ENCODE data around the gene STRBP.

The STRBP gene

GRCh38 chr9:123128591-123128990, 139.8 kb downstream of the STRBP start:
- 93 to 99% methylated on average over 1 to 3 of the region's 4 CpGs for WGBS, 2 experiments
- Histone ChIP-seq H3K27me3 (ENCODE audit: control insufficient read depth, insufficient read depth, low read length, poor library complexity, severe bottlenecking) (no peaks in the 10 kb centered on the region), H3K27ac (ENCODE audit: insufficient read depth, low read depth, low read length, poor library complexity, severe bottlenecking) (no peak overlapping the region), H3K9me3 (ENCODE audit: control insufficient read depth, low read length) (no peaks in the 10 kb centered on the region), H3K36me3 (ENCODE audit: control insufficient read depth, insufficient read depth, low read length) (peaks cover 9% of the 10 kb centered on the region), H3K4me1 (ENCODE audit: control insufficient read depth, insufficient read depth, low read length) (no peaks in the 10 kb centered on the region), H3K4me3 (ENCODE audit: insufficient read depth, low read depth, low read length) (no peak overlapping the region)

GRCh38 chr9:123127512-123128075, 140.8 kb downstream of the STRBP start:
- Histone ChIP-seq H3K36me3 (ENCODE audit: control insufficient read depth, insufficient read depth, low read length) (peaks cover 8% of the 10 kb centered on the region), H3K27me3 (ENCODE audit: control insufficient read depth, insufficient read depth, low read length, poor library complexity, severe bottlenecking) (no peaks in the 10 kb centered on the region), H3K4me1 (ENCODE audit: control insufficient read depth, insufficient read depth, low read length) (no peaks in the 10 kb centered on the region), H3K9me3 (ENCODE audit: control insufficient read depth, low read length) (no peaks in the 10 kb centered on the region), H3K4me3 (ENCODE audit: insufficient read depth, low read depth, low read length) (no peak overlapping the region), H3K27ac (ENCODE audit: insufficient read depth, low read depth, low read length, poor library complexity, severe bottlenecking) (no peak overlapping the region)
- 95 to 100% methylated on average over 1 to 3 of the region's 3 CpGs for WGBS, 2 experiments

- H3K9me3 ChIP-seq (ENCODE audit: control insufficient read depth, low read length): no peaks in the 10 kb centered on the region
- H3K27ac ChIP-seq (ENCODE audit: insufficient read depth, low read depth, low read length, poor library complexity, severe bottlenecking): no peak overlapping the region
- H3K4me1 ChIP-seq (ENCODE audit: control insufficient read depth, insufficient read depth, low read length): no peaks in the 10 kb centered on the region
- WGBS, 2 experiments: 95 to 97% methylated on average over 3 of the region's 3 CpGs
- no peak overlapping the region for H3K4me3 ChIP-seq (ENCODE audit: insufficient read depth, low read depth, low read length)
- H3K27me3 ChIP-seq (ENCODE audit: control insufficient read depth, insufficient read depth, low read length, poor library complexity, severe bottlenecking): no peaks in the 10 kb centered on the region
- no peaks in the 10 kb centered on the region for H3K36me3 ChIP-seq (ENCODE audit: control insufficient read depth, insufficient read depth, low read length)
Measured at GRCh38 chr9:123121457-123121856, 146.9 kb downstream of the STRBP start.

DNA sequence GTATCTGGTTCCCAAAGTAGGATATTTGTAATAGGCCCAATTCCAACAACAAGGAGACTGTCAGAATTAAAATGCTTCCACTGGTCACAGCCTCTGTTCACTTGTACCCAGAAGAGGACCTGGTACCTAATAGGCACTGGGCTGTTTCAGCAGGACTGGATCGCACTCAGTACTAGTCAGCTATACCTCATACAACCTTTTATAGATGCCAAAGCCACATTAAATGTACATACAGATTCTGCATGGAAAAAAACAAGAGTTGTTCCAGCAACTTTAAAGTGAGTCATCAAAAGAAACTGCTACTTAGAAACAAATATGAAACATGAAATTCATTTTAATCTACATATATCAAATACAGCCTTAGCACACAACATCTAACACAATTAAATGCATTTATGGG, 147.4 kb downstream of the STRBP start:
- H3K27ac ChIP-seq (ENCODE audit: insufficient read depth, low read depth, low read length, poor library complexity, severe bottlenecking): no peak overlapping the region
- no peaks in the 10 kb centered on the region for H3K36me3 ChIP-seq (ENCODE audit: control insufficient read depth, insufficient read depth, low read length)
- WGBS, 2 experiments: 97 to 100% methylated on average over 1 of the region's 1 CpG
- H3K27me3 ChIP-seq (ENCODE audit: control insufficient read depth, insufficient read depth, low read length, poor library complexity, severe bottlenecking): no peaks in the 10 kb centered on the region
- no peak overlapping the region for H3K4me3 ChIP-seq (ENCODE audit: insufficient read depth, low read depth, low read length)
- no peaks in the 10 kb centered on the region for H3K9me3 ChIP-seq (ENCODE audit: control insufficient read depth, low read length)
- no peaks in the 10 kb centered on the region for H3K4me1 ChIP-seq (ENCODE audit: control insufficient read depth, insufficient read depth, low read length)

DNA sequence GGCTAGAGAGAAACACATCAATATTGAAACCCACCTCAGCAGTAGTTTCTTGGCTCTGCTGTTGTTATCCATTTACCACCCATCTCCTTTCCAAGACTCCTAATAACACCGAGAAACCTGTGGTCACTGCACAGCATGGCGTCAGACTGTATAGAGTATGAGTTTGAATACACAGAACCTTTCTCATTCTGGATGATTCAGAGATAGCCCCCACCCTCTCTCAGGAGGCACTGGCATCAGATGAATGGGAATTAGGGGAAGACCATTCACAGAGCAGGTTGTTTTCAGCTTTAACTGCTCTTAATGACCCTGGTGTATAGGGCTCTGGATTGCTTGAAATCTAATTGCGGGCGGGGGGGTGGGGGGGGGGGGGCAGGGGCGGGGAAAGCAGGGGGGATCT, 148.3 kb downstream of the STRBP start:
- no peaks in the 10 kb centered on the region for H3K27me3 ChIP-seq (ENCODE audit: control insufficient read depth, insufficient read depth, low read length, poor library complexity, severe bottlenecking)
- no peaks in the 10 kb centered on the region for H3K36me3 ChIP-seq (ENCODE audit: control insufficient read depth, insufficient read depth, low read length)
- no peak overlapping the region for H3K4me3 ChIP-seq (ENCODE audit: insufficient read depth, low read depth, low read length)
- H3K9me3 ChIP-seq (ENCODE audit: control insufficient read depth, low read length): no peaks in the 10 kb centered on the region
- H3K27ac ChIP-seq (ENCODE audit: insufficient read depth, low read depth, low read length, poor library complexity, severe bottlenecking): no peak overlapping the region
- no peaks in the 10 kb centered on the region for H3K4me1 ChIP-seq (ENCODE audit: control insufficient read depth, insufficient read depth, low read length)
- 100% methylated on average over 2 of the region's 5 CpGs for WGBS, 2 experiments

- WGBS, 2 experiments: 92 to 94% methylated on average over 6 of the region's 7 CpGs
- H3K4me1 ChIP-seq (ENCODE audit: control insufficient read depth, insufficient read depth, low read length): no peaks in the 10 kb centered on the region
- no peak overlapping the region for H3K4me3 ChIP-seq (ENCODE audit: insufficient read depth, low read depth, low read length)
- H3K27ac ChIP-seq (ENCODE audit: insufficient read depth, low read depth, low read length, poor library complexity, severe bottlenecking): no peak overlapping the region
- H3K27me3 ChIP-seq (ENCODE audit: control insufficient read depth, insufficient read depth, low read length, poor library complexity, severe bottlenecking): no peaks in the 10 kb centered on the region
- H3K9me3 ChIP-seq (ENCODE audit: control insufficient read depth, low read length): no peaks in the 10 kb centered on the region
- H3K36me3 ChIP-seq (ENCODE audit: control insufficient read depth, insufficient read depth, low read length): no peaks in the 10 kb centered on the region
Measured at GRCh38 chr9:123119566-123119965, 148.8 kb downstream of the STRBP start.

DNA sequence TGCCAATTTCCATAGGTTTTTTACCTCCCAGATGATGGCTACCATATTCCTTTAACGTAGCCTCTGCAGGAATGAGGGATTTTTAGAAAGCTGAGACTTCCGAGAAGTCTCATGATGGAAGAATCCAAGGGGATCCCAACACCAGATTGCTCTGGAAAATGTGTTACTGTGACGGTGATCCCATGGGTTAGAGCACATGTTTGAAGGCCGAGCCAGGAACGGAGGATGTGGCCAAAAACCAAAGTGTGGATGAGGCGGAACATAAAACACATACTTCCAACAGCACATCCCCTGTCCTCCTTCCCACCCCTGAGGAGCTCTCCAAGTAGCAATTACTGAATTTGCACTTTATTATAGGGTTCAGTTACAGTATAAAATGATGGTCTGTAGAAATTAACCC, 152.3 kb downstream of the STRBP start:
- H3K9me3 ChIP-seq (ENCODE audit: control insufficient read depth, low read length): no peaks in the 10 kb centered on the region
- no peak overlapping the region for H3K4me3 ChIP-seq (ENCODE audit: insufficient read depth, low read depth, low read length)
- peaks cover 7% of the 10 kb centered on the region for H3K4me1 ChIP-seq (ENCODE audit: control insufficient read depth, insufficient read depth, low read length)
- no peaks in the 10 kb centered on the region for H3K27me3 ChIP-seq (ENCODE audit: control insufficient read depth, insufficient read depth, low read length, poor library complexity, severe bottlenecking)
- WGBS, 2 experiments: 94% methylated on average over 6 of the region's 6 CpGs
- H3K36me3 ChIP-seq (ENCODE audit: control insufficient read depth, insufficient read depth, low read length): no peaks in the 10 kb centered on the region
- H3K27ac ChIP-seq (ENCODE audit: insufficient read depth, low read depth, low read length, poor library complexity, severe bottlenecking): no peak overlapping the region

GRCh38 chr9:123115146-123115913, 153.1 kb downstream of the STRBP start:
- Histone ChIP-seq H3K27me3 (ENCODE audit: control insufficient read depth, insufficient read depth, low read length, poor library complexity, severe bottlenecking) (no peaks in the 10 kb centered on the region), H3K4me1 (ENCODE audit: control insufficient read depth, insufficient read depth, low read length) (peaks cover 7% of the 10 kb centered on the region), H3K9me3 (ENCODE audit: control insufficient read depth, low read length) (no peaks in the 10 kb centered on the region), H3K36me3 (ENCODE audit: control insufficient read depth, insufficient read depth, low read length) (no peaks in the 10 kb centered on the region), H3K27ac (ENCODE audit: insufficient read depth, low read depth, low read length, poor library complexity, severe bottlenecking) (no peak overlapping the region), H3K4me3 (ENCODE audit: insufficient read depth, low read depth, low read length) (no peak overlapping the region)
- 91 to 95% methylated on average over 16 of the region's 16 CpGs for WGBS, 2 experiments

GRCh38 chr9:123113185-123113584, 155.2 kb downstream of the STRBP start:
- no peaks in the 10 kb centered on the region for H3K27me3 ChIP-seq (ENCODE audit: control insufficient read depth, insufficient read depth, low read length, poor library complexity, severe bottlenecking)
- H3K9me3 ChIP-seq (ENCODE audit: control insufficient read depth, low read length): no peaks in the 10 kb centered on the region
- H3K4me1 ChIP-seq (ENCODE audit: control insufficient read depth, insufficient read depth, low read length): peaks cover 7% of the 10 kb centered on the region
- H3K36me3 ChIP-seq (ENCODE audit: control insufficient read depth, insufficient read depth, low read length): peaks cover 14% of the 10 kb centered on the region
- H3K27ac ChIP-seq (ENCODE audit: insufficient read depth, low read depth, low read length, poor library complexity, severe bottlenecking): no peak overlapping the region
- WGBS, 2 experiments: 91% methylated on average over 7 of the region's 7 CpGs
- H3K4me3 ChIP-seq (ENCODE audit: insufficient read depth, low read depth, low read length): no peak overlapping the region

DNA sequence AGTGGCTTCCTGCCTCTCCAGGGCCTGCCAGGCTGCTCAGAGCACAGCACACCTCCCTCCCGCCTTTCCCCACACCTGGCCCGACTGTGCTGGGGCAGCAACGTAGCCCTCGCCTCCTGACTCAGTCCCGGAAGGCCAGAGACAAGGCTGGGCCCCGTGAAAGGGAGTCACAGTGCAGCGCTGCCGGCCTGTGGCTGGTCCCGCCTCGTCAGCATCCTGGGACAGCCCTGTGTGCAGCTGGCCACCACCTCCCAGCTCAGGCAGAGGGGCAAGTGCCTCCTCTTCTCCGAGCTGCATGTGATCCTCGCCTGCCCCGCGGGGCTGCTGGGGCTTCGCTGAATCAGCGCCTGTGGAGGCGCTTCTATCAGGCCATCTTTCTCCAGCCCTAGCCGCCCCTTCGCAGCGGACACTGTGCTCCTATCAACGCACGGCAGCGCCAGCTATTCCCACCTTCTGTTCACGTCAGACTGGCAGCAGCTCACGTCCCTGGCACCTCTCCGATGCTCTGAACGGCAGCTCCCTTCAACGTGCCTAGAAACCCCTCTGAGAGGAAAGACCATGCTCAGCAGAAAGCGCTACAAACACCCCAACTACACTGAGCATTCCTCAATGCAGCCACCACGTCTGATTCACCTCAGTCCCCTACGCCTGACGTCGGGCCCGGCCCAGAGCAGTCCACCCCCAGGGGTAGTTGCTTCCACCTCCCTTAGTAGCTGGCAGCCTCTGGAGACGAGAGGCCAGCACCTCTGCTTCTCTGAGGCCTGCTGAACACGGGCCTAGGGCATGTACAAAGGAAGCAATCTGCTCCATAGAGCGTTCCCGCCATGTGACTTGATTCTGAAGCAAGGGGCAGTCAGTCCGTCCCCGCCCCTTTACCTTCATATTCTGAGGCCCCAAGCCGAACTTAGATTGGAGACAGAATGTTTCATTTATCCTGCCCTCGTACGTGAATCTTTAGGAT, 156.1 kb downstream of the STRBP start:
- no peak overlapping the region for H3K4me3 ChIP-seq (ENCODE audit: insufficient read depth, low read depth, low read length)
- H3K9me3 ChIP-seq (ENCODE audit: control insufficient read depth, low read length): no peaks in the 10 kb centered on the region
- peaks cover 7% of the 10 kb centered on the region for H3K4me1 ChIP-seq (ENCODE audit: control insufficient read depth, insufficient read depth, low read length)
- H3K27me3 ChIP-seq (ENCODE audit: control insufficient read depth, insufficient read depth, low read length, poor library complexity, severe bottlenecking): no peaks in the 10 kb centered on the region
- WGBS, 2 experiments: 86 to 87% methylated on average over 43 of the region's 43 CpGs
- peak overlapping the region; percentile 17 for H3K27ac ChIP-seq (ENCODE audit: insufficient read depth, low read depth, low read length, poor library complexity, severe bottlenecking)
- H3K36me3 ChIP-seq (ENCODE audit: control insufficient read depth, insufficient read depth, low read length): peaks cover 18% of the 10 kb centered on the region

All from ectodermal cell (in vitro differentiated cells).